ENCODE measurements around the gene CTNNA2.
"Not testable (repeated sequence)": the region's sequence is repeated elsewhere in the genome, so short reads cannot be mapped to it uniquely, and the experiment has no call there.

Gene CTNNA2

GRCh38 chr2:80199504-80199903 lies 686.7 kb downstream of the CTNNA2 start:
- H3K4me1 ChIP-seq (ENCODE audit: control insufficient read depth in 5 of 5, insufficient read depth in 5 of 5, low read length in 5 of 5) = no peaks in the 10 kb centered on the region

GRCh38 chr2:80203929-80204328 lies 691.1 kb downstream of the CTNNA2 start:
- H3K9ac ChIP-seq (ENCODE audit: low read length in 5 of 5); H3K4me3 ChIP-seq (ENCODE audit: low read depth in 1 of 5, low read length in 5 of 5); H3K9me3 ChIP-seq (ENCODE audit: control insufficient read depth in 5 of 5, low read length in 5 of 5); H3K27me3 ChIP-seq (ENCODE audit: control insufficient read depth in 5 of 5, insufficient read depth in 4 of 5, low read length in 5 of 5); H3K36me3 ChIP-seq (ENCODE audit: control insufficient read depth in 5 of 5, insufficient read depth in 5 of 5, low read length in 5 of 5); H3K27ac ChIP-seq (ENCODE audit: low read depth, low read length); H3K4me1 ChIP-seq (ENCODE audit: control insufficient read depth in 5 of 5, insufficient read depth in 5 of 5, low read length in 5 of 5): not testable (repeated sequence)

More at GRCh38 chr2:80199504-80199903, 686.7 kb downstream of the CTNNA2 start:
- Histone ChIP-seq H3K27ac (ENCODE audit: low read depth, low read length) (no peak overlapping the region), H3K36me3 (ENCODE audit: control insufficient read depth in 5 of 5, insufficient read depth in 5 of 5, low read length in 5 of 5) (no peaks in the 10 kb centered on the region), H3K9me3 (ENCODE audit: control insufficient read depth in 5 of 5, low read length in 5 of 5) (peaks cover 0 to 2% (median 0%) of the 10 kb centered on the region in 5 donors), H3K4me3 (ENCODE audit: low read depth in 1 of 5, low read length in 5 of 5) (no peak overlapping the region), H3K27me3 (ENCODE audit: control insufficient read depth in 5 of 5, insufficient read depth in 4 of 5, low read length in 5 of 5) (no peaks in the 10 kb centered on the region), H3K9ac (ENCODE audit: low read length in 5 of 5) (no peak overlapping the region)

GRCh38 chr2:80205498-80205897 lies 692.6 kb downstream of the CTNNA2 start:
- Histone ChIP-seq H3K4me3 (ENCODE audit: low read depth in 1 of 5, low read length in 5 of 5) (no peak overlapping the region), H3K27me3 (ENCODE audit: control insufficient read depth in 5 of 5, insufficient read depth in 4 of 5, low read length in 5 of 5) (no peaks in the 10 kb centered on the region), H3K36me3 (ENCODE audit: control insufficient read depth in 5 of 5, insufficient read depth in 5 of 5, low read length in 5 of 5) (no peaks in the 10 kb centered on the region), H3K9me3 (ENCODE audit: control insufficient read depth in 5 of 5, low read length in 5 of 5) (peaks cover 0 to 2% (median 0%) of the 10 kb centered on the region in 5 donors), H3K9ac (ENCODE audit: low read length in 5 of 5) (no peak overlapping the region), H3K4me1 (ENCODE audit: control insufficient read depth in 5 of 5, insufficient read depth in 5 of 5, low read length in 5 of 5) (no peaks in the 10 kb centered on the region), H3K27ac (ENCODE audit: low read depth, low read length) (no peak overlapping the region)

GRCh38 chr2:80209458-80209857 lies 696.6 kb downstream of the CTNNA2 start:
- Histone ChIP-seq H3K36me3 (ENCODE audit: control insufficient read depth in 5 of 5, insufficient read depth in 5 of 5, low read length in 5 of 5) (no peaks in the 10 kb centered on the region), H3K9me3 (ENCODE audit: control insufficient read depth in 5 of 5, low read length in 5 of 5) (no peaks in the 10 kb centered on the region), H3K27me3 (ENCODE audit: control insufficient read depth in 5 of 5, insufficient read depth in 4 of 5, low read length in 5 of 5) (no peaks in the 10 kb centered on the region), H3K4me3 (ENCODE audit: low read depth in 1 of 5, low read length in 5 of 5) (no peak overlapping the region), H3K9ac (ENCODE audit: low read length in 5 of 5) (no peak overlapping the region), H3K27ac (ENCODE audit: low read depth, low read length) (no peak overlapping the region), H3K4me1 (ENCODE audit: control insufficient read depth in 5 of 5, insufficient read depth in 5 of 5, low read length in 5 of 5) (no peaks in the 10 kb centered on the region)

GRCh38 chr2:80217446-80217845 lies 704.6 kb downstream of the CTNNA2 start:
- Histone ChIP-seq H3K36me3 (ENCODE audit: control insufficient read depth in 5 of 5, insufficient read depth in 5 of 5, low read length in 5 of 5) (no peaks in the 10 kb centered on the region), H3K27me3 (ENCODE audit: control insufficient read depth in 5 of 5, insufficient read depth in 4 of 5, low read length in 5 of 5) (no peaks in the 10 kb centered on the region), H3K4me3 (ENCODE audit: low read depth in 1 of 5, low read length in 5 of 5) (no peak overlapping the region), H3K9me3 (ENCODE audit: control insufficient read depth in 5 of 5, low read length in 5 of 5) (peaks cover 0 to 8% (median 0%) of the 10 kb centered on the region in 5 donors), H3K4me1 (ENCODE audit: control insufficient read depth in 5 of 5, insufficient read depth in 5 of 5, low read length in 5 of 5) (no peaks in the 10 kb centered on the region), H3K9ac (ENCODE audit: low read length in 5 of 5) (no peak overlapping the region), H3K27ac (ENCODE audit: low read depth, low read length) (no peak overlapping the region)

- H3K9ac ChIP-seq (ENCODE audit: low read length in 5 of 5) = no peak overlapping the region
- no peaks in the 10 kb centered on the region for H3K36me3 ChIP-seq (ENCODE audit: control insufficient read depth in 5 of 5, insufficient read depth in 5 of 5, low read length in 5 of 5)
- no peaks in the 10 kb centered on the region for H3K4me1 ChIP-seq (ENCODE audit: control insufficient read depth in 5 of 5, insufficient read depth in 5 of 5, low read length in 5 of 5)
- no peak overlapping the region for H3K4me3 ChIP-seq (ENCODE audit: low read depth in 1 of 5, low read length in 5 of 5)
- no peaks in the 10 kb centered on the region for H3K27me3 ChIP-seq (ENCODE audit: control insufficient read depth in 5 of 5, insufficient read depth in 4 of 5, low read length in 5 of 5)
- no peak overlapping the region for H3K27ac ChIP-seq (ENCODE audit: low read depth, low read length)
- H3K9me3 ChIP-seq (ENCODE audit: control insufficient read depth in 5 of 5, low read length in 5 of 5) = peaks cover 0 to 3% (median 0%) of the 10 kb centered on the region in 5 donors
Observed at GRCh38 chr2:80222644-80223043, 709.8 kb downstream of the CTNNA2 start.

GRCh38 chr2:80231421-80231820 lies 718.6 kb downstream of the CTNNA2 start:
- no peak overlapping the region for H3K9ac ChIP-seq (ENCODE audit: low read length in 5 of 5)
- H3K9me3 ChIP-seq (ENCODE audit: control insufficient read depth in 5 of 5, low read length in 5 of 5) = peaks cover 0 to 2% (median 0%) of the 10 kb centered on the region in 5 donors
- no peaks in the 10 kb centered on the region for H3K36me3 ChIP-seq (ENCODE audit: control insufficient read depth in 5 of 5, insufficient read depth in 5 of 5, low read length in 5 of 5)
- H3K27ac ChIP-seq (ENCODE audit: low read depth, low read length) = no peak overlapping the region
- no peaks in the 10 kb centered on the region for H3K4me1 ChIP-seq (ENCODE audit: control insufficient read depth in 5 of 5, insufficient read depth in 5 of 5, low read length in 5 of 5)
- no peaks in the 10 kb centered on the region for H3K27me3 ChIP-seq (ENCODE audit: control insufficient read depth in 5 of 5, insufficient read depth in 4 of 5, low read length in 5 of 5)
- no peak overlapping the region for H3K4me3 ChIP-seq (ENCODE audit: low read depth in 1 of 5, low read length in 5 of 5)

- H3K4me1 ChIP-seq (ENCODE audit: control insufficient read depth in 5 of 5, insufficient read depth in 5 of 5, low read length in 5 of 5) = no peaks in the 10 kb centered on the region
- no peaks in the 10 kb centered on the region for H3K9me3 ChIP-seq (ENCODE audit: control insufficient read depth in 5 of 5, low read length in 5 of 5)
- H3K9ac ChIP-seq (ENCODE audit: low read length in 5 of 5) = no peak overlapping the region
- no peak overlapping the region for H3K27ac ChIP-seq (ENCODE audit: low read depth, low read length)
- no peaks in the 10 kb centered on the region for H3K27me3 ChIP-seq (ENCODE audit: control insufficient read depth in 5 of 5, insufficient read depth in 4 of 5, low read length in 5 of 5)
- H3K36me3 ChIP-seq (ENCODE audit: control insufficient read depth in 5 of 5, insufficient read depth in 5 of 5, low read length in 5 of 5) = no peaks in the 10 kb centered on the region
- H3K4me3 ChIP-seq (ENCODE audit: low read depth in 1 of 5, low read length in 5 of 5) = no peak overlapping the region
Observed at GRCh38 chr2:80233333-80233732, 720.5 kb downstream of the CTNNA2 start.

GRCh38 chr2:80238692-80239469 lies 726.0 kb downstream of the CTNNA2 start:
- H3K9ac ChIP-seq (ENCODE audit: low read length in 5 of 5) = no peak overlapping the region
- H3K4me1 ChIP-seq (ENCODE audit: control insufficient read depth in 5 of 5, insufficient read depth in 5 of 5, low read length in 5 of 5) = no peaks in the 10 kb centered on the region
- H3K27me3 ChIP-seq (ENCODE audit: control insufficient read depth in 5 of 5, insufficient read depth in 4 of 5, low read length in 5 of 5) = no peaks in the 10 kb centered on the region
- H3K9me3 ChIP-seq (ENCODE audit: control insufficient read depth in 5 of 5, low read length in 5 of 5) = no peaks in the 10 kb centered on the region
- no peak overlapping the region for H3K27ac ChIP-seq (ENCODE audit: low read depth, low read length)
- no peak overlapping the region for H3K4me3 ChIP-seq (ENCODE audit: low read depth in 1 of 5, low read length in 5 of 5)
- H3K36me3 ChIP-seq (ENCODE audit: control insufficient read depth in 5 of 5, insufficient read depth in 5 of 5, low read length in 5 of 5) = no peaks in the 10 kb centered on the region

- H3K9me3 ChIP-seq (ENCODE audit: control insufficient read depth in 5 of 5, low read length in 5 of 5) = no peaks in the 10 kb centered on the region
Observed at GRCh38 chr2:80242355-80242910, 729.6 kb downstream of the CTNNA2 start.

More at GRCh38 chr2:80242355-80242910, 729.6 kb downstream of the CTNNA2 start:
- H3K9ac ChIP-seq (ENCODE audit: low read length in 5 of 5) = no peak overlapping the region
- H3K36me3 ChIP-seq (ENCODE audit: control insufficient read depth in 5 of 5, insufficient read depth in 5 of 5, low read length in 5 of 5) = no peaks in the 10 kb centered on the region
- no peaks in the 10 kb centered on the region for H3K27me3 ChIP-seq (ENCODE audit: control insufficient read depth in 5 of 5, insufficient read depth in 4 of 5, low read length in 5 of 5)
- no peaks in the 10 kb centered on the region for H3K4me1 ChIP-seq (ENCODE audit: control insufficient read depth in 5 of 5, insufficient read depth in 5 of 5, low read length in 5 of 5)
- H3K4me3 ChIP-seq (ENCODE audit: low read depth in 1 of 5, low read length in 5 of 5) = no peak overlapping the region
- no peak overlapping the region for H3K27ac ChIP-seq (ENCODE audit: low read depth, low read length)
